ENCODE measurements around the gene ARL4D.

Gene ARL4D

GRCh38 chr17:43446773-43447172 is 48.0 kb downstream of the ARL4D start:
- Histone ChIP-seq H3K27ac (no peak overlapping the region), H3K4me3 (ENCODE audit: low read depth, low read length) (no peak overlapping the region), H3K36me3 (replicated peaks) (no peaks in the 10 kb centered on the region), H3K27me3 (replicated peaks) (no peaks in the 10 kb centered on the region)
- TF ChIP-seq CTCF (IDR thresholded peaks at IDR 0.05; ENCODE audit: low read depth, low read length, missing control alignments) = no peak
- DNase-seq = no peak
- in situ Hi-C loops (cut with HindIII; ENCODE audit: low pct_ligation_motif_present, low sequenced_read_pairs) = no loop called here

DNA sequence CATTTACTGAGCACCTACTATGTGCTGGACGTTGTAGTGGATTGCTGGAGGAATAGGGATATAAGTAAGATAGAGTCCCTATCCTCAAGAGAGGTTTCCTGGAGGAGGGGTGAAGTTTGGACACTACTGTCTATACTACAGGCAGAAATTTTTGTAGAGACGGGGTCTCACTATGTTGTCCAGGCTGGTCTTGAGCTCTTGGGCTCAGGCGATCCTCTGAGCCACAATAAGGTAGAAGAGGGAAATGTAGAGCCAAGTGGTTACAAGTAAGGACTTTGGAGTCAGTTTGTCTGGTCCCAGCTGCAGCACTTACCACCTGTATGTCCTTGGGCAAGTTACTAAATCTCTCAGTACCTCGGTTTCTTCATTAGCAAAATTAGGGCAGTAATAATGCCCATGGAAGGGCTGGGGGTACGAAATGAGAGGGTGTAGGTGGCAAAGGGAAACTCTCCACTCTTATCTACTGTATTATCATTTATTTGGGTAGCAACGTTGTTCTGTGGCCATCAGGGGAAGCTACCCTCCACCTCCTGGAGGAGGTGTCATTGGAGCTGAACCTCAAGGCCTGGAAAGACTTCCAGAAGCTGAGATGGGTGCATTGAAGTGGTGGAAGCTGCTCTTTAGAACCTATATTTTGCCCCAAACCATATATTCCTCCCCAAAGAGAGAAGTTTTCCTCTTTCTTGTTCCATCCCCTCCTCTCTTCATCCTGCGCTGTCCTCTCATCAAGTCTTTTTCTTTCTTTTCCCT is 50.1 kb downstream of the ARL4D start:
- no peak for TF ChIP-seq CTCF (IDR thresholded peaks at IDR 0.05; ENCODE audit: low read depth, low read length, missing control alignments)
- Histone ChIP-seq H3K27ac (no peak overlapping the region), H3K36me3 (replicated peaks) (no peaks in the 10 kb centered on the region), H3K4me3 (ENCODE audit: low read depth, low read length) (no peak overlapping the region), H3K27me3 (replicated peaks) (no peaks in the 10 kb centered on the region)
- DNase-seq = no peak
- in situ Hi-C loops (cut with HindIII; ENCODE audit: low pct_ligation_motif_present, low sequenced_read_pairs) = no loop called here

GRCh38 chr17:43449470-43450248 is 50.9 kb downstream of the ARL4D start:
- TF ChIP-seq CTCF (IDR thresholded peaks at IDR 0.05; ENCODE audit: low read depth, low read length, missing control alignments) = no peak
- in situ Hi-C loops (cut with HindIII; ENCODE audit: low pct_ligation_motif_present, low sequenced_read_pairs) = no loop called here
- H3K27me3 ChIP-seq (replicated peaks) = no peaks in the 10 kb centered on the region
- no peak for DNase-seq
- H3K27ac ChIP-seq = no peak overlapping the region
- no peak overlapping the region for H3K4me3 ChIP-seq (ENCODE audit: low read depth, low read length)
- H3K36me3 ChIP-seq (replicated peaks) = no peaks in the 10 kb centered on the region
